AG10803 (cell line): ENCODE results near the gene SH2D6.
"Not testable (repeated sequence)": the region's sequence is repeated elsewhere in the genome, so short reads cannot be mapped to it uniquely, and the experiment has no call there.

Source experiments
- DNase-seq: peaks from one replicate; pipeline ENCODE4 v3.0.0; 2010; ENCODE audit warnings: low read depth
- H3K4me3 ChIP-seq: 2 replicates; pipeline ENCODE4 v1.5.1; 2011; ENCODE audit warnings: mild to moderate bottlenecking, low read length, control low read depth
- CTCF ChIP-seq: conservative IDR thresholded peaks from 2 replicates; pipeline ENCODE4 v1.5.1; 2011; ENCODE audit warnings: mild to moderate bottlenecking, low read length, control low read depth, inconsistent platforms

The SH2D6 gene

GRCh38 chr2:85378257-85378656, 40.3 kb upstream of the SH2D6 start:
- no peak overlapping the region for H3K4me3 ChIP-seq
- no peak for DNase-seq
- TF ChIP-seq CTCF, result no peak

- no peak for DNase-seq
- no peak for TF ChIP-seq CTCF
Observed at GRCh38 chr2:85380048-85380447, 38.5 kb upstream of the SH2D6 start.

GRCh38 chr2:85383151-85383550, 35.4 kb upstream of the SH2D6 start:
- DNase-seq, result peak; percentile 44
- H3K4me3 ChIP-seq, result not testable (repeated sequence)

More at GRCh38 chr2:85380048-85380447, 38.5 kb upstream of the SH2D6 start:
- H3K4me3 ChIP-seq, result no peak overlapping the region

- DNase-seq, result no peak
- TF ChIP-seq CTCF, result no peak
- H3K4me3 ChIP-seq, result no peak overlapping the region
Observed at GRCh38 chr2:85383850-85384249, 34.7 kb upstream of the SH2D6 start.

GRCh38 chr2:85385746-85386145, 32.8 kb upstream of the SH2D6 start:
- DNase-seq, result no peak
- TF ChIP-seq CTCF, result no peak
- H3K4me3 ChIP-seq, result no peak overlapping the region

- H3K4me3 ChIP-seq, result no peak overlapping the region
- no peak for TF ChIP-seq CTCF
- no peak for DNase-seq
Observed at GRCh38 chr2:85387754-85388153, 30.8 kb upstream of the SH2D6 start.

- no peak for TF ChIP-seq CTCF
- H3K4me3 ChIP-seq, result no peak overlapping the region
- DNase-seq, result no peak
Observed at GRCh38 chr2:85388878-85389538, 29.5 kb upstream of the SH2D6 start.
